Nephron (organoid): ENCODE data around the gene S100A13.

Source experiments
- H3K27ac Mint-ChIP-seq, 3 experiments: 2 replicates each; pipeline ENCODE4 v1.8.0; 2020; ENCODE audit warnings: mixed read lengths in 3 of 3, mild to moderate bottlenecking in 2 of 3, moderate library complexity in 1 of 3
- H3K27me3 Mint-ChIP-seq: 2 replicates; pipeline ENCODE4 v1.8.0; 2021; ENCODE audit warnings: low read depth, mild to moderate bottlenecking, moderate library complexity, mixed read lengths
- H3K36me3 Mint-ChIP-seq: 2 replicates; pipeline ENCODE4 v1.8.0; 2020; ENCODE audit warnings: low read depth, mixed read lengths
- H3K4me1 Mint-ChIP-seq: 2 replicates; pipeline ENCODE4 v1.8.0; 2020; ENCODE audit warnings: mixed read lengths
- H3K4me3 Mint-ChIP-seq, 3 experiments: 2 replicates each; pipeline ENCODE4 v1.8.0; 2020; ENCODE audit warnings: mild to moderate bottlenecking in 3 of 3, mixed read lengths in 3 of 3, moderate library complexity in 2 of 3
- H3K9me3 Mint-ChIP-seq: 2 replicates; pipeline ENCODE4 v1.8.0; 2020; ENCODE audit warnings: mixed read lengths
- CTCF ChIP-seq, 3 experiments: fragments of 200-600 bp; sonication (generic); IDR thresholded peaks; one replicate each; pipeline ENCODE4 v1.5.0; 2021; ENCODE audit warnings: antibody characterized with exemption in 3 of 3; ENCODE audit not compliant: unreplicated experiment in 3 of 3

S100A13 gene

GRCh38 chr1:153614189-153614900 lies 13.0 kb downstream of the S100A13 start:
- peaks cover 52% of the 10 kb centered on the region for H3K4me1 Mint-ChIP-seq
- H3K36me3 Mint-ChIP-seq, result peaks cover 7% of the 10 kb centered on the region
- no peaks in the 10 kb centered on the region for H3K27me3 Mint-ChIP-seq
- H3K9me3 Mint-ChIP-seq, result no peaks in the 10 kb centered on the region
- TF ChIP-seq CTCF (IDR thresholded peaks at IDR 0.05; ENCODE audit: unreplicated experiment in 3 of 3), result no peak
- H3K27ac Mint-ChIP-seq, result peak overlapping the region; percentile 62 to 90 (median 90)
- peak overlapping the region; percentile 50 to 61 (median 60) for H3K4me3 Mint-ChIP-seq

GRCh38 chr1:153613406-153613805 lies 13.9 kb downstream of the S100A13 start:
- H3K4me1 Mint-ChIP-seq, result peaks cover 61% of the 10 kb centered on the region
- H3K36me3 Mint-ChIP-seq, result peaks cover under 1% of the 10 kb centered on the region
- no peaks in the 10 kb centered on the region for H3K27me3 Mint-ChIP-seq
- TF ChIP-seq CTCF (IDR thresholded peaks at IDR 0.05; ENCODE audit: unreplicated experiment in 3 of 3), result no peak
- H3K4me3 Mint-ChIP-seq, result peak overlapping the region; percentile 55 to 70 (median 58)
- H3K9me3 Mint-ChIP-seq, result no peaks in the 10 kb centered on the region
- peak overlapping the region; percentile 90 to 99 (median 90) for H3K27ac Mint-ChIP-seq

- Mint-ChIP-seq H3K9me3 (no peaks in the 10 kb centered on the region), H3K27ac (peak within 1 kb of the TSS; percentile 90 to 99 (median 90)), H3K27me3 (no peaks in the 10 kb centered on the region), H3K4me1 (peaks cover 65% of the 10 kb centered on the region), H3K4me3 (peak within 1 kb of the TSS; percentile 75 to 92 (median 81)), H3K36me3 (no peaks in the 10 kb centered on the region)
- no peak for TF ChIP-seq CTCF (IDR thresholded peaks at IDR 0.05; ENCODE audit: unreplicated experiment in 3 of 3)
Measured at GRCh38 chr1:153612755-153613331, 14.5 kb downstream of the S100A13 start, which contains the start of gene S100A16. S100A16 (minus strand) TSS chr1:153613137; CDS start chr1:153608151, 4,986 bp downstream.

- H3K27ac Mint-ChIP-seq, result peak overlapping the region; percentile 90 to 99 (median 90)
- H3K9me3 Mint-ChIP-seq, result no peaks in the 10 kb centered on the region
- no peak for TF ChIP-seq CTCF (IDR thresholded peaks at IDR 0.05; ENCODE audit: unreplicated experiment in 3 of 3)
- H3K4me1 Mint-ChIP-seq, result peaks cover 67% of the 10 kb centered on the region
- peak overlapping the region; percentile 75 to 92 (median 81) for H3K4me3 Mint-ChIP-seq
- no peaks in the 10 kb centered on the region for H3K27me3 Mint-ChIP-seq
- H3K36me3 Mint-ChIP-seq, result no peaks in the 10 kb centered on the region
Measured at GRCh38 chr1:153612111-153612754, 15.1 kb downstream of the S100A13 start.

GRCh38 chr1:153611356-153611755 lies 15.9 kb downstream of the S100A13 start:
- Mint-ChIP-seq H3K4me1 (peaks cover 69% of the 10 kb centered on the region), H3K4me3 (peak overlapping the region; percentile 75 to 92 (median 81)), H3K27me3 (no peaks in the 10 kb centered on the region), H3K36me3 (peaks cover 3% of the 10 kb centered on the region), H3K27ac (peak overlapping the region; percentile 90 to 99 (median 90)), H3K9me3 (no peaks in the 10 kb centered on the region)
- TF ChIP-seq CTCF (IDR thresholded peaks at IDR 0.05; ENCODE audit: unreplicated experiment in 3 of 3), result no peak
